ENCODE data around the gene GSTT2B. TPM values are rescaled to one million over a fixed set of nuclear protein-coding genes. Genes with fewer than 3 reads are reported as not detected.
"Not testable (repeated sequence)": the region's sequence is repeated elsewhere in the genome, so short reads cannot be mapped to it uniquely, and the experiment has no call there.

The GSTT2B gene
- total RNA-seq, 6 experiments from 2014 or later: 0.50 to 23.7 (median 3.4) TPM; not detected in 1

GRCh38 chr22:23951383-23951782, 9.6 kb downstream of the GSTT2B start:
- intact Hi-C loops (cut with DNase I): not testable (repeated sequence)
- WGBS (ENCODE audit: insufficient coverage, low coverage, low lambda C conversion rate, missing lambda C conversion rate): 100% methylated on average over 1 of the region's 2 CpGs

DNA sequence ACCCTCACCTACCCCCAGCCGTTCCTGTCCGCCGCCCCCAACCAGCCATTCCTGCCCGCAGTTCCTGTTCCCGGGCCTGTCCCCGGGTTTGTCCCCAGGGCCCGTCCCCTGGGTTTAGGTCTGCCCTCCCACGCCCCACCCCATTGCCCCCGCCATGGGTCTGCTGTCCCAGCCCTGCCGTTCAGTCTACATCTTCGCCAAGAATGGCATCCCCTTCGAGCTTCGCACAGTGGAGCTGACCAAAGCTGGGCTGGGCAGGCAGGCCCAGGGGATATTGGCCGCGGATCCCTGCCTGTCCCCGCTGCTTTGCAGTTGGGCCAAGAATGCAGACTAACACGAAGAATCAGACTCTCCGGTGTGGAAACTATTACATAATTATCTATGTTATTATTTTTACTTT, 11.2 kb downstream of the GSTT2B start:
- H3K27ac ChIP-seq; intact Hi-C loops (cut with DNase I); H3K9me3 ChIP-seq; H3K27me3 ChIP-seq; H3K4me1 ChIP-seq; H3K4me3 ChIP-seq; H3K36me3 ChIP-seq; DNase-seq: not testable (repeated sequence)
- peak in 1 of 4 donors; percentile 23 for ATAC-seq
- WGBS (ENCODE audit: insufficient coverage, low coverage, low lambda C conversion rate, missing lambda C conversion rate): 69% methylated on average over 5 of the region's 18 CpGs

More at GRCh38 chr22:23951383-23951782, 9.6 kb downstream of the GSTT2B start:
- not testable (repeated sequence) for H3K9me3 ChIP-seq, DNase-seq, H3K4me1 ChIP-seq, H3K27ac ChIP-seq, H3K4me3 ChIP-seq, H3K36me3 ChIP-seq, H3K27me3 ChIP-seq
- peak in 1 of 4 donors; percentile 10 for ATAC-seq

GRCh38 chr22:23947391-23947790, 13.6 kb downstream of the GSTT2B start:
- H3K36me3 ChIP-seq; H3K9me3 ChIP-seq; DNase-seq; ATAC-seq; H3K27me3 ChIP-seq; H3K27ac ChIP-seq; intact Hi-C loops (cut with DNase I); H3K4me1 ChIP-seq; H3K4me3 ChIP-seq: not testable (repeated sequence)
- no CpG with 5 or more reads among the region's 3 CpGs for WGBS (ENCODE audit: insufficient coverage, low coverage, low lambda C conversion rate, missing lambda C conversion rate)

- WGBS (ENCODE audit: insufficient coverage, low coverage, low lambda C conversion rate, missing lambda C conversion rate): no CpG with 5 or more reads among the region's 14 CpGs
- ATAC-seq, H3K27ac ChIP-seq: not testable (repeated sequence)
Measured at GRCh38 chr22:23940166-23940565, 20.8 kb downstream of the GSTT2B start.

GRCh38 chr22:23939017-23939357, 22.0 kb downstream of the GSTT2B start:
- 67% methylated on average over 3 of the region's 3 CpGs for WGBS (ENCODE audit: insufficient coverage, low coverage, low lambda C conversion rate, missing lambda C conversion rate)
- no peak for ATAC-seq
- H3K4me1 ChIP-seq: no peaks in the 10 kb centered on the region
- no peak for DNase-seq
- no peak overlapping the region for H3K4me3 ChIP-seq
- H3K36me3 ChIP-seq: no peaks in the 10 kb centered on the region
- H3K9me3 ChIP-seq: no peaks in the 10 kb centered on the region
- no peak overlapping the region for H3K27ac ChIP-seq
- intact Hi-C loops (cut with DNase I): no loop called here
- no peak for TF ChIP-seq CTCF (IDR thresholded peaks at IDR 0.05)
- TF ChIP-seq POLR2A (IDR thresholded peaks at IDR 0.05): no peak
- H3K27me3 ChIP-seq: no peaks in the 10 kb centered on the region

More at GRCh38 chr22:23940166-23940565, 20.8 kb downstream of the GSTT2B start:
- H3K36me3 ChIP-seq; H3K27me3 ChIP-seq; H3K4me1 ChIP-seq; intact Hi-C loops (cut with DNase I); H3K9me3 ChIP-seq; DNase-seq; H3K4me3 ChIP-seq: not testable (repeated sequence)

GRCh38 chr22:23938328-23939016, 22.5 kb downstream of the GSTT2B start:
- DNase-seq (no peak), ATAC-seq (peak in 2 of 4 donors; percentile 63 to 68)
- Histone ChIP-seq H3K4me1 (no peaks in the 10 kb centered on the region), H3K9me3 (no peaks in the 10 kb centered on the region), H3K27me3 (no peaks in the 10 kb centered on the region), H3K4me3 (no peak overlapping the region), H3K27ac (no peak overlapping the region), H3K36me3 (no peaks in the 10 kb centered on the region)
- WGBS (ENCODE audit: insufficient coverage, low coverage, low lambda C conversion rate, missing lambda C conversion rate): 52% methylated on average over 5 of the region's 5 CpGs
- TF ChIP-seq CTCF (IDR thresholded peaks at IDR 0.05) (no peak), POLR2A (IDR thresholded peaks at IDR 0.05) (no peak)
- intact Hi-C loops (cut with DNase I): no loop called here
